Peyer's patch (tissue), 4 donors: ENCODE results near the gene EYS. TPM values are rescaled to one million over a fixed set of nuclear protein-coding genes. Genes with fewer than 3 reads are reported as not detected.

Source experiments
- DNase-seq, 3 donors: peaks; one replicate each; pipeline ENCODE4 v3.0.0-alpha.2; 2017 to 2019
- H3K27ac ChIP-seq, 4 donors: fragments of 200-600 bp; sonication (generic); one replicate each; pipeline ENCODE4 v1.5.1; 2016 to 2019
- H3K27me3 ChIP-seq, 2 donors: fragments of 200-600 bp; sonication (generic); one replicate each; pipeline ENCODE4 v1.5.1; 2019
- H3K36me3 ChIP-seq, 3 donors: fragments of 200-600 bp; sonication (generic); one replicate each; pipeline ENCODE4 v1.5.1; 2016 to 2019
- H3K4me1 ChIP-seq, 4 donors: fragments of 200-600 bp; sonication (generic); one replicate each; pipeline ENCODE4 v1.5.1; 2016 to 2019
- H3K4me3 ChIP-seq, 4 donors: fragments of 200-600 bp; sonication (generic); 1 replicate in 3 of 4; 2 replicates in 1 of 4; pipeline ENCODE4 v1.5.1; 2016 to 2019; ENCODE audit warnings: mild to moderate bottlenecking in 1 of 4
- H3K9me3 ChIP-seq, 4 donors: fragments of 200-600 bp; sonication (generic); one replicate each; pipeline ENCODE4 v1.5.1; 2016 to 2019; ENCODE audit warnings: mild to moderate bottlenecking in 1 of 4
- POLR2A ChIP-seq, 2 donors: fragments of 450-650 bp; IDR thresholded peaks; one replicate each; pipeline ENCODE4 v1.5.1; 2017; ENCODE audit warnings: antibody characterized with exemption in 2 of 2, mild to moderate bottlenecking in 2 of 2, moderate library complexity in 2 of 2
- total RNA-seq, 4 donors: library from RNA; depleted of rRNA; stranded (reverse); fragments of >200 nt; gene quantifications; one replicate each; pipeline ENCODE4 v1.1.0, GENCODE V29; 2016
- TF ChIP-seq, protein P1 (sequence below), 6 experiments: fragments of 450-650 bp in 4 of 6; fragments of 200-600 bp in 2 of 6; sonication (generic) in 1 of 6; IDR thresholded peaks; one replicate each; pipeline ENCODE4 v1.5.1; 2017 to 2019; ENCODE audit warnings: antibody characterized with exemption in 6 of 6, mild to moderate bottlenecking in 3 of 6, moderate library complexity in 1 of 6

Gene EYS
- total RNA-seq, 4 donors from 2014 or later = 0.13 to 1.5 (median 0.35) TPM; not detected in 1

DNA sequence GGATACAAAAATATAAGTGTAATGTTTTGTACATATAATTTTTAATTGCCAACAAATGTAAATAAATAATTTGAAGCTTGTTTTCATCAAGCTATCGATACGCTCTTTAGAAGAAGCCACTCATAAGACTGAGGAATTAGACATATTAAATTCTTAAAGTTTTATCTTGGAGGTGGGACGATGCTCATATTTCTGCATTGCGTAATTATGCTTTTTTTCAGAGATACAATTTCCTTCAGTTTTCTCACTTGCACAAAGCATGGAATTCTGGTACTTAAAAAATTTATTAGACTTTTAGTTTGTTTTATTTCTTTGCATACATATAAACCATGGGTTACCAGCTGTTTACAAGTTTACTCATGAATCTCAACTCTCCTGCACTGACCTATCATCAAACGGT lies 980.0 kb downstream of the EYS start:
- H3K4me3 ChIP-seq = no peak overlapping the region
- H3K36me3 ChIP-seq = no peaks in the 10 kb centered on the region
- H3K27ac ChIP-seq = no peak overlapping the region
- no peaks in the 10 kb centered on the region for H3K27me3 ChIP-seq
- DNase-seq = no peak
- H3K4me1 ChIP-seq = no peaks in the 10 kb centered on the region
- no peak for TF ChIP-seq POLR2A (IDR thresholded peaks at IDR 0.05)
- TF ChIP-seq, protein P1, sequence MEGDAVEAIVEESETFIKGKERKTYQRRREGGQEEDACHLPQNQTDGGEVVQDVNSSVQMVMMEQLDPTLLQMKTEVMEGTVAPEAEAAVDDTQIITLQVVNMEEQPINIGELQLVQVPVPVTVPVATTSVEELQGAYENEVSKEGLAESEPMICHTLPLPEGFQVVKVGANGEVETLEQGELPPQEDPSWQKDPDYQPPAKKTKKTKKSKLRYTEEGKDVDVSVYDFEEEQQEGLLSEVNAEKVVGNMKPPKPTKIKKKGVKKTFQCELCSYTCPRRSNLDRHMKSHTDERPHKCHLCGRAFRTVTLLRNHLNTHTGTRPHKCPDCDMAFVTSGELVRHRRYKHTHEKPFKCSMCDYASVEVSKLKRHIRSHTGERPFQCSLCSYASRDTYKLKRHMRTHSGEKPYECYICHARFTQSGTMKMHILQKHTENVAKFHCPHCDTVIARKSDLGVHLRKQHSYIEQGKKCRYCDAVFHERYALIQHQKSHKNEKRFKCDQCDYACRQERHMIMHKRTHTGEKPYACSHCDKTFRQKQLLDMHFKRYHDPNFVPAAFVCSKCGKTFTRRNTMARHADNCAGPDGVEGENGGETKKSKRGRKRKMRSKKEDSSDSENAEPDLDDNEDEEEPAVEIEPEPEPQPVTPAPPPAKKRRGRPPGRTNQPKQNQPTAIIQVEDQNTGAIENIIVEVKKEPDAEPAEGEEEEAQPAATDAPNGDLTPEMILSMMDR (IDR thresholded peaks at IDR 0.05) = no peak
- H3K9me3 ChIP-seq = no peaks in the 10 kb centered on the region

DNA sequence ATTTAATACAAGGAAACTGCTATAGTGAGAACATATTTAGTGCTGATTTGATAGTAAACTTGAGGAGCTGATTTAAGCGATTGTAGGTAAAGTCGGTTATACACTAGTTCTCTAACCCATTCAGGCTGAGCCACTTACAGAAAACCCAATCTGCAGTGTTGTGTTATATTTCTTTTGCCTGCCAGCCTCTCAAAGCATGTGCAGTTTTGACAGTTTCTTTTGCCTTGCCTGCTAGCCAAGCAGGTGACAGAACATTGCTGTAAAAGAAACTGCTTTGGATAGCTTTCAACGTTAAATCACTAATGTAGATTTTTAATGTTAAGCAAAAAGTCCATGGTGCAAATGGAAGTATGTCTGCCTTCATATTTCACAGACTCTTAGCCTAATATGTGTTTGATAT lies 982.9 kb downstream of the EYS start:
- H3K27me3 ChIP-seq = no peaks in the 10 kb centered on the region
- H3K27ac ChIP-seq = no peak overlapping the region
- H3K36me3 ChIP-seq = no peaks in the 10 kb centered on the region
- DNase-seq = no peak
- no peaks in the 10 kb centered on the region for H3K9me3 ChIP-seq
- H3K4me1 ChIP-seq = no peaks in the 10 kb centered on the region
- H3K4me3 ChIP-seq = no peak overlapping the region
- TF ChIP-seq, protein P1 (IDR thresholded peaks at IDR 0.05) = no peak
- TF ChIP-seq POLR2A (IDR thresholded peaks at IDR 0.05) = no peak

DNA sequence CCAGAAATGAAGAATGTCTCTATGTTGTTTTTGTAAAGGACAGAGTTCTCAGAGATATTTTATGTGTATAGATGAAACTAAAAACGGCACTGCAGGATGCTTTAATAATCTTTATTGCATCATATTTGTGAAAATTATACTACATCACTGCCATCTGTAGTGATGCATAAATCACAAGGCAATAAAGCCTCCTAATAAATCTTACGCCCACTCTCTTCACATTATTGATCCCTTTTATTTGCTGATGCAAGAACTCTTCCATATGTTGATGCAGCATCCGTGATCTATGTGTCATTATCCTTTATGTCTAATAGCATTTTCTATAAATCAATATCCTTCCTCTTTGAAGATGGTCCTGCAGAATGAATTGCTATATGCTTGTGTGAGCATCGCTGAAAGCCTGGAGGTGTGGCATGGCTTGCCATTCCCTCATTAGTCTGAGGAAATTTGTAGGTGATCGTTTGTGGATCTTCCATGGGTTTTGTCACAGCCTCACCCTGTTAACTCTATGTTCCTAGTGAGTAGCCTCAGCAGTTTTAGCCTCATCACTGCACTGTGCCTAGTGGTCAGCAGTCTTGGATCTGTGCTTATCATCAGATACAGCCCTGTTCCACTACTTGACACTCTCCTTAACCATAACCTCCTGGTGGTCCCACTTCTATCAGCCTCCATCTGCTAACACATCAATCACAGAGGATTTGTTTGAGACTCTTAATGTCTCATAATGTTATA lies 983.5 kb downstream of the EYS start:
- Histone ChIP-seq H3K36me3 (no peaks in the 10 kb centered on the region), H3K27ac (no peak overlapping the region), H3K4me1 (no peaks in the 10 kb centered on the region), H3K4me3 (no peak overlapping the region), H3K9me3 (no peaks in the 10 kb centered on the region), H3K27me3 (no peaks in the 10 kb centered on the region)
- TF ChIP-seq, protein P1 (IDR thresholded peaks at IDR 0.05) = no peak
- no peak for TF ChIP-seq POLR2A (IDR thresholded peaks at IDR 0.05)
- no peak for DNase-seq

DNA sequence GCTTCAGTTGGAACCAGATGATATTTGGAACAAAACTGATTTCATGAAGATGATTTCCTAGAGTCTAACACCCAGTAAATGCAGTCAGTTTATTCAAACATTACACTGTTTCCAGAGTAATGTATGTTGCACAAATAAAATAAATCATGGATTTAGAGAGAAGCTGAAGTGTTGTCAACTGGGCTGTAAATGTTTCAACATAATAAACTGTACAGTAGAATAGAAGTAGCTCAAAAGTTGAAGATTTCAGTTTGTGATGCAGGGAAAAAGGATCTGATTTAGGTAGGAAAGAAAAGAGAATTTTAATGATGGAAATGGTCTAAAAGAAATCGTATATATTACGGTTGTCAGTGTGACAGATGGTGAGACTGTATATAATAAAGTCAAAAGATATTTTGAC lies 985.2 kb downstream of the EYS start:
- TF ChIP-seq POLR2A (IDR thresholded peaks at IDR 0.05) = no peak
- TF ChIP-seq, protein P1 (IDR thresholded peaks at IDR 0.05) = no peak
- no peaks in the 10 kb centered on the region for H3K36me3 ChIP-seq
- no peaks in the 10 kb centered on the region for H3K4me1 ChIP-seq
- no peak overlapping the region for H3K4me3 ChIP-seq
- H3K27ac ChIP-seq = no peak overlapping the region
- DNase-seq = no peak
- no peaks in the 10 kb centered on the region for H3K27me3 ChIP-seq
- no peaks in the 10 kb centered on the region for H3K9me3 ChIP-seq

DNA sequence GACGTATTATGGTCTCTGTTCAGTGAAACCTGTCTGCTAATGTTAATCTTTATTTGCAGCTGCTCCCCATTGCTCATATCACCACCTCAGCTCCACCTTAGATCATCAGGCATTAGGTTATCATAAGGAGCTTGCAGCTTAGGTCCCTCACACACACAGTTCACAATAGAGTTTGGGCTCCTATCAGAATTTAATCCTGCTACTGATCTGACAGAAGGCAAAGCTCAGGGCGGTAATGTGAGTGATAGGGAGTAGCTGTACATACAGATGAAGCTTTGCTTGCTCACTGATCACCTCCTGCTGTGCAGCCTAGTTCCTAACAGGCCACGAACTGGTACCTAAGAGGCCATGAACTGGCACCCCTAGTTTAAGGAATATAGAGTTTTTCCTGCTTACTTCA lies 989.7 kb downstream of the EYS start:
- TF ChIP-seq POLR2A (IDR thresholded peaks at IDR 0.05) = no peak
- TF ChIP-seq, protein P1 (IDR thresholded peaks at IDR 0.05) = no peak

More for the DNA sequence above, 989.7 kb downstream of the EYS start:
- Histone ChIP-seq H3K27ac (no peak overlapping the region), H3K4me3 (no peak overlapping the region), H3K36me3 (no peaks in the 10 kb centered on the region), H3K9me3 (no peaks in the 10 kb centered on the region), H3K4me1 (no peaks in the 10 kb centered on the region), H3K27me3 (no peaks in the 10 kb centered on the region)
- no peak for DNase-seq
